AG08396 (cell line): Measurements from ENCODE around the gene LHPP.

Source experiments
- DNase-seq: peaks from one replicate; pipeline ENCODE4 v3.0.0; 2012; ENCODE audit warnings: low spot score, mixed read lengths

Gene LHPP

DNA sequence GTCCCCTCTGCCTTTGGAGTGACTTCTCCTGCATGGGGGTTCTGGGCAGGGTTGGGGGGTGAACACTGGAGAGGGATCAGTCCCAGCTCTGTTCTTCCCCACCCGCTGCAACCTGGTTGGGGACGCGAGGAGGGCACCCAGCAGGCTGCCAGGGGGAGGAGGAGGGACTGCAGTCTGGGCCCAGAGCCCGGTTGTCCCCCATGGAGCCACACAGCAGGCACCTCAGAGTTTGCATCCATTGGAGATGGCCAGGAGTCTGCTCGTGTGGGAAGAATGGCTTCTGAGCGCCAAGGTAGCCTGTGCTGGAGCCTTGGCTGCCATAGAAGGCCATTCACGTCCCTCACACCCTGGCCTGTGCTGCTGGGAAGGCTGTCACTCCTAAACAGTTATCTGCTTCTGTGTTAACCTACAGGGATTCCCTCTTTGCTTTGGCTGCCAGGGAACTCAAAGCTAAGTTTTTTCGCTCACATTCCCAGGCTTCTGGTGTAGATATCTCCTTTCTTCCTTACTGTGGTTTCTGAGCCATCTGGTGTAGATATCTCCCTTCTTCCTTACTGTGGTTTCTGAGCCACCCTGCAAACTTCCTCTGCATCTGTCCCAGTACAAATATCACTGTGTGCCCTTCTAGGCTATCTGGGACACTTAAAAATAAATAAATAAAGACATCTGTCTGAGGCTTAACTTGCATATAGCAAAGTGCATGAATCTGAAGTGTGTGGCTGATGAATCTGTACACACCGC lies 133.7 kb downstream of the LHPP start:
- no peak for DNase-seq

DNA sequence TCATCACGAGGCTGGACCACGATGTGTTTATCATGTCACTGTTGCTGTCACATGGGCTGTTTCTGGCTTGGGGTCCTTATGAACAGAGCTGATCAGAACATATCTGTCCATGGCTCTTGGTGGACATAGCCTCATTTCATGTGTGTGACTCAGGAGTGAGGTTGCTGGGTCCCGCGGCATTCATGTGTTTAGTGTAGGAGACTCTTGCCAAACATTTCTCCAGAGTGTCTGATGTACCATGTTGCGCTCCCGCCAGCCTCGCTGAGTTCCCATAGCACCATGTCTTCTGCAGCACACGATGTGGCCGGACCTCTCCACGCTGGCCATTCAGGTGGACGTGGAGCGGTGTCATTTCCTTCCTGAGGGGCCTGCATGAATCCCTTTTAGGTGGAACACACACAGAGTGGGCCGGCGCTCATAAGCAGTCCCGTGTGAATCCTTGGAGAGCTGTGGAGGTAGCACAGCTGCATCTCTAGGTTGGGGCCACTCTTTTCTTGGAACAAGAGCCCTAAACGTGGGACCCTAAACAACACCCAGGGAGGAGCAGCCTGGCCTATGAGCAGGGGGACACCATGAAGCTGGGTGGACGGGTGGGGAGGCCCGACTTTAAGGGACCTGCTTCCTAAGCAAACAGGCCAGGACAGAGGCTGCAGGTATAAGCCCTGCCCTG lies 134.6 kb downstream of the LHPP start:
- no peak for DNase-seq

DNA sequence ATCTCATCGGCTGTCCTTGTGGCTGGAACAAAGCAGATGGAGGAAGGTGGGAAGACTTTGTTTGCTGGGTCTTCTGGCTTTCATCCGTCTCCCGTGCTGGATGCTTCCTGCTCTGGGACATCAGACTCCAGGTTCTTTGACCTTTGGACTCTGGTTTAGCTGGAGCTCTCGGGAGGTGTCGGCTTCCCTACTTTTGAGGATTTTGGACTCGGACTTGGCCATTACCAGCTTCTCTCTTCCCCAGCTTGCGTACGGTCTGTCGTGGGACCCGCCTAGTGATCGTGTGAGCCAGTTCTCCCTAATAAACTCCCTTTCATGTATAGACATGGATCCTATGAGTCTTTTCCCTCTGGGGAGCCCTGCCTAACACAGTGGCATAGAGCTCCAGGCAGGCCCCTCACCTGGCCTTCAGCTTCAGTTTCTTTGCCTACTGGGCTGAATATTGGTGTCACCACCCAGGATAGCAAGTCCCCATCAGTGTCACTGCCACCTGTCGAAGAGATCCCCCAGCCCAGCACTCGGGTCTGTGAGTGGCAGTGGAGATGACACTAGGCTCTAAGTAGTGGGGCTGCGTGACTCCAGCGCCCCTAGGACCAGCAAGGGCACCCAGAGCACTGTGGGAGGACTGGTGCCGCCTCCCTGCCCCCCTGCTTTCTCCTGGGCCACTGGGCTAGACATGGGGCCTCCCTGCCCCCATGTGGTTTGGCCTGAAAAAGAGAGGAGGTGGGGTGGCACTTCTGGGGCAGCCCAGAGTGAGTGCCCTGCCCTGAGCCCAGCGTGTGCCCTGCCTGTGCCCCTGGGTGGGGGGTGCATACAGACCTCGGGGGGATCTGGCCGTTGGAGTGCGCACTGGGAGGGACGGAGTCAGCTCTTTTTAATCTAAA lies 135.6 kb downstream of the LHPP start:
- DNase-seq = no peak

DNA sequence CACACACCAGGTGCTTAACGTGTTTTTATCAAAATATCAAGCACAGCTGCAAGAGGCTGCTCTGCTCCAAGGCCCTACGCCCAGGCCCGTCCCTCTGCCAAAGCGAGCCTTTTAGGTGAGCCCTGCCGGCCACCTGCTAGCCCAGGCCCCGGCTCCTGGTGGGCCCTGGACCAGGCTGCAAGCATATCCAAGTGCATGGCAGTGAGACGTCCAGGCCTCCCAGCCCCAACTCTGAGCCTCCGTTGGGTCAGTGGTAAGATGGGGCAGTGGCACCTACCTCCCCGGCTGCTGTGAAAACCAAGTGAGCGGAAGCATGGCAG lies 136.2 kb downstream of the LHPP start:
- no peak for DNase-seq

DNA sequence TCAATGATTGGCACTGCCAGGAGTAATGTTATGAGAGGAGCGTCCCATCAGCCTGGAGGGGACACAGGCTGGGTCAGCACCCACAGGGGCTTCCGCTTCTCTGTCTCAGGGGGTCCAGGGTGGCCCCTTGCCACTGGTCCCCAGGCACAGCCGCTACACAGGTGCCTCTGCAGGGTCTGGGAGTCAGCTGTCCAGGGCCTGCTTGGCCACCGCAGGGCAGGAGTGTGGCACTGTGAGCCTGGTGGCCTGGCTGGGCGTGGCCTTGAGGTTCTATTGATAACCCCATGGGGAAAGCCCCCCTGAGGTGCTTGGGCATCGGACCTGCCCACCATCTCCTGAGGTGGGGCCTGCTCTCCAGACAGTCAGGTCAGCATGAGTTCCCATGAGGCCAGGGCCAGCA lies 136.6 kb downstream of the LHPP start:
- DNase-seq = no peak

DNA sequence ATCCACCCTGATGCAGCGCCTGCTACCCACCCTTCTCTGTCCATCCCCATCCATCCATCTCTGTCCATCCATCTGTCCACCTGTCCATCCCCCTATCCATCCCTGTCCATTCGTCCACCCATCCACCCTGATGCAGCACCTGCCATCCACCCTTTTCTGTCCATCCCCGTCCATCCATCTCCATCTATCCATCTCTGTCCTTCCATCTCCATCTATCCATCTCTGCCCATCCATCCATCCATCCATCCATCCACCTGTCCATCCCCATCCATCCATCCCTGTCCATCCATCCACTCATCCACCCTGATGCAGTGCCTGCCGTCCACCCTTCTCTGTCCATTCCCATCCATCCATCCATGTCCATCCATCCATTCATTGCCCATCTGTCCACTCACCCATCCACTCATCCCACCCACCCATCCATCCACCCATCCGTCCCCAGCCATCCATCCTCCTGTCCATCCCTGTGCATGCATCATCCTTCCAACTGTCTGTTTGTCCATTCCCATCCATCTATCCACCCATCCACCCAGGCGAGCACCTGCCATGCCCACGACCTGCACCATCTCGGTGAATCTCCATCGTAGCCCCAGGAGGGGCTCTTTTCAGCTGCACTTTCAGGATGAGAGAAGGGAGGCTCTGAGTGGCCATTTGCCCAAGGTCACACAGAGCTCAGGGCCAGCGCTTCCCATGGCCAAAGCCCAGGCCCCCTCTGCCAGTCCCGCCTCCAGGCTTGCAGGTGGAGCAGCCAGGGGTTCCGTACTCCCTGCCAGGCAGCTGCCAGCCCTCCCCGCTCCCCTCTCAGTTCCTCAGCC lies 137.4 kb downstream of the LHPP start:
- no peak for DNase-seq

DNA sequence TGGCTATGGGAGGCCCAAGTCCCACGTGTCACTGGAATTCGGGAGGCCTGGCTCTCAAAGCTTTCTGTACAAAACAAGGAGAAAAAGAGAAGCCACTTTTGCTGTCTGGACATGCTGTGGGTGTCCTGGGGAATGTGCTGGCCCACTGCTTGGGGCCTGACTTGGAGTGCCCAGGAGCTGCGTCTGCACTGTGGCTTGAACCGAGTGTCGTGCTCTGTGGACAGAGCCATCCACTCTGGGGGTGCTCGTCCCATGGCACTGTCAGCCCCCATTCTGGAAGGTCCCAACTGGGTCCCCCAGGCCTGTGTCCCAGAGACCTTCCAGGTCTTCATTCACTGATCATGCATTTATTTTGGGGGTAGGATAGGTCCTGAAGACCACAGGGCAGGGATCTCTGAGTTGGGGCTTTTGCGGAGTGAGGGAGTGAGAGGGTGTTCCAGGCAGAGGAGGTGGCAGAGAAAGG lies 138.0 kb downstream of the LHPP start:
- no peak for DNase-seq

DNA sequence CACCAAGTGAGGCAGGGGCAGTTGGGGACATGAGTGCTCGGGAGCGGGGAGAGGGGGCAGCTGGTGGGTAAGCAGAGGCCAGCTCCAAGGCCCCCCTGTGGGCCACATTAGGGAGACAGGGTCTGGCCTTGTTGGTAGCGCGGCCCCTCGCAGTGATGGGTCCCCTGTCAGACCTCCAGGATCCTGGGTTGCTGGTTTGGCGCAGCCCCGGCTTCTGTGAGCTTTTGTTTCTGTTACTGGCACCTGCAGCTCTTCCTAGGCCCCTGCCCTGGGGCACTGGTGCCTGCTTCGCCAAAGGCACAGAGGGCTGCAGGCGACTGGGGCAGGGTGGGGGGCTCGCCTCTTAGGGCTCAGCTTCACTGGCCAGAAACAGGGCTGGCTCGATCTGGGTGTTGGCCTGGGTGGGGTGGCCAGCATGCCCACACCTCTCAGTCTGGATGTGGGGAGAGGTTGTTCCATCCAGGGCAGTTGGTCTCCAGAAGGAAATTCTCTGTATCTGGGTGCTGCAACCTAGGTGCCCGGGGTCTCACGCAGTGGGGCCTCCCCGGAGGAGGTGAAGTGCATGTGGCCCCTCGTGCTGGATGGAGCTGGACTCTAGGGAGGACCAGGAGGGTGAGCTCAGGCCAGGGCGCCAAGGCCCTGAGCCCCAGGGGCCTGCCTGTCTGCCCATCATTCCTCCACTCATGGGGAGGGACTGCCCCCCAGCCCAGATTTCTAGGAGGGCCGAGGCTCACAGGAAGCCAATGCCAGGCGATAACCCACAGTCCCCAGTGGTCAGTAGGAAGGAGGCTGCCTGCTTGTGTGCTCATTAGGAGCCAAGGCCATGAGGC lies 138.6 kb downstream of the LHPP start:
- no peak for DNase-seq

DNA sequence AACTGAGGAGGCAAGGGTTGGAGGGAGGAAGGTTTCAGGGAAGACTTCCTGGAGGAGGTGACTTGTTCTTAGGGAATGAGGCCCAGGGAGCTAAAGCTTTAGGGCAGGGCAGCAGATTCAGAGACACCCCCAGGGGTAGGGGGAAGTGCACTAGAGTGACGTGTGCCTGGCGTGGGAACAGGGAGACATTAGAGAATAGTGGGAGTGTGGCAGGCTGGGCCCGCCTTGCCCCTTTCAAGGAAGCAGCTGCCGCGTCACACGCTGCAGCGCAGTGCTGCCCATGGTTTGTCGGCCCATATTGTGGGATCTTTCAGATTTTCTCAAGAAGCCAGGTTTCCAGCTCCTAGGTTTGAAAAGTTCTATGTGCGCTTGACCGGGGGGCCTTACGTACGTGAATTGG lies 139.4 kb downstream of the LHPP start:
- DNase-seq = no peak

DNA sequence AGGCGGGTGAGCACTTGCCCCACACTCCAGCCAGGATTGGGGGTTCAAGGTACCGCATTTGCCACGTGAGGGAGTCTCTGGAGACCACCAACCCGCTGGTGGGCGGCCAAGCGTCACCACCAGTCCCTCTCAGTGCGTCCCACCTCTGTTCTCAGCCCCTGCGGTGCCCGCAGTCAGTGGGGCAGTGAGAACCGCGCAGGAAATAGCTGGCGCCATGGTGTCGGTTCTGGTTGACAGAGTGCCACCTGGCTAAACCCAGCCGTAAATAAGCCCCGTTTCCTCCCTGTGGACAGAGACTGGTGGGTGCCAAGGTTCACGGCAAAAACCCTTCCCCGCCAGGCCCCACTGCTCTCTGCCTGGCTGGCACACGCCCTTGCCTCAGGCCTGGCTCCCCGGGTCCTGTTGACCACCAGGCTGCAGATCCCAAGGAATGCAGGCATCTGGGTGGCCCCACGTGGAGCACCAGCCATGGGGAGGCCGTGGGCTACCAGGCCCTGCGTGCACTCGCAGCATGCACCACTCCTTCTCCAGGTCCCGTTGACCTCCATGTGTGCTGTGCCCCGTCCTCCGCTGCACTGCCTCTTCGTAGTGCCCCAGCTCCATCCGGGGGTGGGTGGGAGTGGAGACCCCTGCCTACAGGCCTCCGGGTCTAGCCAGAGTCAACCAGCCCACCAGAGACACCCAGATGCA lies 140.0 kb downstream of the LHPP start:
- no peak for DNase-seq

DNA sequence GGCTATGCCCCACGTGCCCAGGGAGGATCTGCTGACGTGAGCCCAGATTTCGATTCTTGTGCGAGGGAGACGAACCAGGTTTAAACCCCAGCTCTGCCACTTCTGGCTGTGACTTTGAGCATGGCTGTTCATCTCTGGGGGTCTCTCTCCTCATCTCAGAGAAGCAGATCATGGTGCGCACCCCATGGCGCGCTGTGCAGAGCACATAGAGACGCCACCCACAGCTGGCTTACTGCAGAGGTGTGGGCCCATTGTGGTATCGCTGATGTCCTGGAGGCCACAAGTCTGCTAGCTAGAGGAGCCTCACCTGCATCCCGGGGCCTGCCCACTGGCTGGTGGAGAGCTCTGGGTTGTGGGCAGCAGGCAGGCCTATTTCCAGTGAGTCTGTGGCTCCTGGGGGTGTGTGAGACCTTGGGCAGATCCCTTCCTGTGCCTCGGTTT lies 140.5 kb downstream of the LHPP start:
- no peak for DNase-seq

DNA sequence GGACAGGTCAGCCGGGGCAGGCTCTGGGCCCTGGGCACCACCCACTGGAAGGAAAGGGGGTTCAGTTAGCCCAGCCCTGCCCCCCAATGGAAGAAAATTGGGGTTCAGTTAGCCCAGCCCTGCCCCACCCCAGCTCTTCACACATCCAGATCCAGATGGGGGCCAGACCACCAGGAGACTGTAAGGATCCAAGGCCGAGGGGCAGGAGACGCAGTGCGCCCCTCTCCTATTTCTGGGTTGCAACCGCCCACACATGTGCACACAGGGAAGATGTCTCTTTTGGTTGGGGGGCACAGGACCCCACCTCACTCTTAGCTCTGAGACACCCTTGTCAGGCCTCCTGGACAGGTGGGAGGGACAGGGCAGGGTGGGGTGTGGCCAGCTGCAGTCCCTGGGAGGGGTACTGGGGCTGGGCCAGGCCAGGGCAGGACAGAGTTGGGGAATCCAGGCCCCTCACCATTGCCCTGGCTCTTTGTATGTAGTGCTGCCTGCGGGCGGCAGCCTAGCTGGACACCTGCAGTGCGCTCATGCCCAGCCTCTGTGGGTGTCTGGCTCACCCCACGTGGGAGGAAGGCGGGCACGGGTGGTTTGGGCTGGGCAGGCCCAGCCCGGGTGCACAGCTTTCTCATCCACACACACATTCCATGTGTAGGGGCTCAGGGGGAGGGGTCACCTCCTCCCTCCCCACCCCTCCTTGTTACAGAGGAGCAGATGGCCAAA lies 141.2 kb downstream of the LHPP start:
- DNase-seq = no peak

DNA sequence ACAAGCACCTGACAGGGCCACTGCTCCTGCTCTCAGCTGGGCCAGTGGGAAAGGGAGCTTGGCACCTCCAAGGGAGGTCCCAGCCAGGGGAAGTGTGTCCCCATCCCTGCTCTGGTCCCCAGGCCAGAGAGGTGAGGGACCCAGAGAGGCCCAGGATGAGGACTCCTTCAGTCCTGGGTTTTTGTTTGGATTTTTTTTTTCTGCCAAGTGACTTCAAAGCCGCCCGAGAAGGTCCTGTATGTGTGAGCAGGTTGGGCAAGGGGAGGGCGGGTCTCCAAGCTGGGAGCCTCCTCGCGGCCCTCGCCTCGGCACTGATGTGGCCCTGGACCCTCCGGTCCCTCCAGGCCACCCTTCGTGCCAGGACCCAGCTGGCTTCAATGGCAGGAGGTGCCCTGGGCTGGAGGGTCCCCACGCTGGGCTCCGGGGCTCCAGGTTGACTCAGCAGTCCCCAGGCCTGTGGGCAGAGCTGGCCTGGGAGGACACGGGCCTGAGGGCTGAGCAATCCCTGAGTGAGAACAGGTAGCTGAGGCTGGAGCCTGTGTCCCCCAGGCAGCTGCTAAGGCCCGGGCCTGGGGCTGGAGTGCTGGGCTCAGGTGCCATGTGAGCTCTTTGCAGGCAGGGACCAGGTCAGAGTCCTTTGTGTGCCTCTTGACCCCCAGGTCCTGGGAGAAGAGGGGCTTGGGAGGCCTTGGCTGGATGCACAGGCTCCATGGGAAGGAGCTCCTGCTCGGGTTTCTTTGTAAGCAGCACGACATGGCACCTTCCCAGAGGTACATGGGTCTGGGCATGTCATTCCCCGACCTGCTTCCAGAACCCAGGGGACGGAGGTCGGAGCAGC lies 142.0 kb downstream of the LHPP start:
- no peak for DNase-seq

DNA sequence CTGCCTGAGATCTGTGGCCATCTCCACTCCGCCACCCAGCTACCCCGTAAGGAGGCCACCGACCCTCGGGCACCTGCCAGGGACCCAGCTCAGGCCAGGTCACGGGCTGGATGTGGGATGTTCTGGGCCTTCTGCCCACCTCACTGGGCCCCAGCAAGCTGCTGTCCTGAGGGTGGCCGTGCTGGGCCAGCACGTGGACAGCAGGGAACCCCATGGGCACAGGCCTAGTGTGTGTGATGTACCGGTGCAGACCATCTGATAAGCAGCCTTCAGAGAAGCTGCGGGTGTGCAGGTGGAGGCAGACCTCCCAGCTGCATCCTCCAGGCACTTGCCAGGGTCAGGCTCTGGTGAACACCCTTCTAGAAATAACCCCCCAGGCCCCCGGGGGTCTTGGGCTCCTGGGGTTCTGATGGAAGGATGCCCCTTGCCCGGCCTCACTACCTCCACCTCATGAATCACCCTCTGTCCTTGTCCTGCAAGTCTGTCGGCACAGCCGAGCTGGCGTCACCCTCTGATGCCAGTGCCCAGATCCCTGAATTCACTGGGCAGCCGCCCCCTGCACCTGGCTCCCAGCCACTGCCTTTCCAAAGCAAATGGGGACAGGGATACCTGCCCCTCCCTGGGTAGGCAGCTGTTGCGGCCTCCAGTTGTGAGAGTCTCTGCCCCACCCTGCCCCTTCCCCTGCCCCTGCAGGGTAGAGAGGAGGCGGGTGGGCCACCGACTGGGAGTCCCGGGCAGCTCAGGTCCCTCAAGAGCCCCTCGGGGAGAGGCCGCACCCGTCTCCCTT lies 142.8 kb downstream of the LHPP start:
- no peak for DNase-seq

DNA sequence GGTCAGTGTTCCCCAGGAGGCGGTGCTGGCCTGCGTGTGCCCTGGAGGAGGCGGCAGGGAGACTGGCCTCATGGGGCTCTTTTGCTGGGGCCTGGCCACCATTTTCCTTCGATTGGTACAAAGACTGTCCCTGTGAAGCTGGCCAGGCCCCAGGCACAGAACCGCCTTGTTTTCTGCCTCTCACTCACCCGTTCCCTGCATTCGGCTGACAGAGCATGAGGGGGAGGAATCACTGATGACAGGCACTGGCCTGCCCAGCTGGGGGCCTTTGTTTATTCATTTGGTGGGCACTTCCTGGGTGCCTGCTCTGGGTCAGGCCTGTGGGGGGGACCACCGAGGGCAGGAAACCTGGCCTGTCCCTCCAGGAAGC lies 143.4 kb downstream of the LHPP start:
- no peak for DNase-seq

DNA sequence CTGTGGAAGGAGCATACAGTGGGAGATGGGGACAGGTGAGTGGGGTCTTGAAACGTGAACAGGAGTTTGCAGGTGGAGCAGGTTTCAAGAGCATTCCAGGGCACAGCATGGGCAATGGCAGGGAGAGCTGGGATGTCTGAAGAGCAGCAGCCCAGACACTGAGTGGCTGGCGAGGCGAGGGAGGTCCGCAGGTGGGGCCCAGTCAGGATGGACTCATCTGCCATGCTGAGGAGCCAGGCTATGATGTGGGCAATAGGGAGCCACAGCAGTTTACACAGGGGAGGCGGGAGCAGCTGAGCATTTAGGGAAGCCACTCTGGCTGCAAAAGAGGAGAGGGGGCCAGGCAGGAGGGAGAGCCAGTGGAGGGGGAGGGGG lies 143.8 kb downstream of the LHPP start:
- no peak for DNase-seq

DNA sequence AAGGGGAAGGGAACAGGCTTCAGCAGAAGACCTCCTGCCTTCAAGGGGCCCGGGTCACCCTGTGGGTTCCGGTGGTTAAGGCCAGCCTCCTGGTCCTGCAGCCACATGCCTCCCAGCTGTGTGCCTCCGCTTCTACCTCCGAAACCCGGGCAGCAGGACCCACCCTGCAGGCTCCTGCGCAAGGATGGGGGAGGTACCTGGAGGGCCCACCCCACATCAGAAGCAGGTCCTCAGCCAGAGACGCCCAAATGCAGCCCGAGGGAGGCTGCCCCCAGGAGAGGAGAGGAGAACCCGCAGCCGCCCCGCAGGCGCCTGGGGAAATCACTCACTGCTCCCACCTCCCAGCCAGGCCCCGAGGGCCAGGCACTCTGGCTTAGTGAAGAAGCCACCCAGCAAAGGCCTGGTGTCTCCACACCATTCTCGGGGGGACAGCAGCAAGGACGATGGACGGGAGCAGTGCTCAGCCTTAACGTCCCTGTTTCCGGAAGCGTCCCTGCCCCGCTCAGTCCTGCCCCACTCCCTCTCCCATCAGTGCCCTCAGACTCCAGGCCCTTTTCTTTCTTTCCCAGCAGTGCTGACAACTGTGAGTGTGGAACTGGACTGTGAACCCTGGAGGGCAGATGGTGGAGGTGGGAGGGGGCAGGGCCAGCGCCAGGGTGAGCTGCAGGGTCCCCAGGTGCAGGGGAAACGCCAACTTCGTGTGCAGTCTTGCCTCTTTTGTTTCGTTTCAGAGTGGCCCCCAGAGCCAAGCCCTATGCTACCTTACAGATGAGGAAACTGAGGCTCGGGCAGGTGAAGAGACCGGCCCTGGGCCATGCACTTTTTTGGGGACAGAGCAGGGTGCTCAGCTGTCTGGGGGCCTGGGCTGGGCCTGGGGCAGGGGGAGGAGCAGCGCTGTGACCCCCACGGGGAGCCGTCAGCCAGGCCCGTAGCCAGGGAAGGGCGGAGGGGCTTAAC lies 144.5 kb downstream of the LHPP start:
- no peak for DNase-seq
